GM10266 (cell line): ENCODE measurements around the gene PRAME.
"Not testable (repeated sequence)": the region's sequence is repeated elsewhere in the genome, so short reads cannot be mapped to it uniquely, and the experiment has no call there.

Source experiments
- DNase-seq: peaks from one replicate; pipeline ENCODE4 v3.0.0; 2012; ENCODE audit errors: extremely low spot score
- CTCF ChIP-seq: IDR thresholded peaks from 2 replicates; pipeline ENCODE4 v1.5.1; 2012; ENCODE audit warnings: mild to moderate bottlenecking, low read depth; ENCODE audit not compliant: control insufficient read depth, insufficient read depth; ENCODE audit errors: missing control alignments

Gene PRAME, protein sequence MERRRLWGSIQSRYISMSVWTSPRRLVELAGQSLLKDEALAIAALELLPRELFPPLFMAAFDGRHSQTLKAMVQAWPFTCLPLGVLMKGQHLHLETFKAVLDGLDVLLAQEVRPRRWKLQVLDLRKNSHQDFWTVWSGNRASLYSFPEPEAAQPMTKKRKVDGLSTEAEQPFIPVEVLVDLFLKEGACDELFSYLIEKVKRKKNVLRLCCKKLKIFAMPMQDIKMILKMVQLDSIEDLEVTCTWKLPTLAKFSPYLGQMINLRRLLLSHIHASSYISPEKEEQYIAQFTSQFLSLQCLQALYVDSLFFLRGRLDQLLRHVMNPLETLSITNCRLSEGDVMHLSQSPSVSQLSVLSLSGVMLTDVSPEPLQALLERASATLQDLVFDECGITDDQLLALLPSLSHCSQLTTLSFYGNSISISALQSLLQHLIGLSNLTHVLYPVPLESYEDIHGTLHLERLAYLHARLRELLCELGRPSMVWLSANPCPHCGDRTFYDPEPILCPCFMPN

GRCh38 chr22:22558972-22559603 lies at the start of gene PRAME:
TSS of gene PRAME (minus strand) at chr22:22559265. CDS start at chr22:22556832, 2,433 bp downstream.
- peak; percentile 89 for DNase-seq
- TF ChIP-seq CTCF, result peak; percentile 69

DNA sequence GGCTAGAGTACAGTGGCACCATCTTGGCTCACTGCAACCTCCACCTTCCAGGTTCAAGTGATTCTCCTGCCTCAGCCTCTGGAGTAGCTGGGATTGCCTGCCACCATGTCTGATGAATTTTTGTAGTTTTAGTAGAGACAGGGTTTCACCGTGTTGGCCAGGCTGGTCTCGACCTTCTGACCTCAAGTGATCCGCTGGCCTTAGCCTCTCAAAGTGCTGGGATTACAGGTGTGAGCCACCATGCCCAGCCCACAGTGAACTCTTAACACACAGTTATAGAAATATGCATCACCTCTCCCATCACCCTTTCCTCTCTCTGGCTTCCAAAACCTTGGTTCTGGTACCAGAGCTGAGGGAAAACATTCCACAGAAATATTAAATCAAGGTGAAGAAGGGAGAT lies 49.0 kb upstream of the PRAME start:
- DNase-seq, result not testable (repeated sequence)

GRCh38 chr22:22605074-22605404 lies 46.0 kb upstream of the PRAME start:
- TF ChIP-seq CTCF, result no peak
- no peak for DNase-seq

DNA sequence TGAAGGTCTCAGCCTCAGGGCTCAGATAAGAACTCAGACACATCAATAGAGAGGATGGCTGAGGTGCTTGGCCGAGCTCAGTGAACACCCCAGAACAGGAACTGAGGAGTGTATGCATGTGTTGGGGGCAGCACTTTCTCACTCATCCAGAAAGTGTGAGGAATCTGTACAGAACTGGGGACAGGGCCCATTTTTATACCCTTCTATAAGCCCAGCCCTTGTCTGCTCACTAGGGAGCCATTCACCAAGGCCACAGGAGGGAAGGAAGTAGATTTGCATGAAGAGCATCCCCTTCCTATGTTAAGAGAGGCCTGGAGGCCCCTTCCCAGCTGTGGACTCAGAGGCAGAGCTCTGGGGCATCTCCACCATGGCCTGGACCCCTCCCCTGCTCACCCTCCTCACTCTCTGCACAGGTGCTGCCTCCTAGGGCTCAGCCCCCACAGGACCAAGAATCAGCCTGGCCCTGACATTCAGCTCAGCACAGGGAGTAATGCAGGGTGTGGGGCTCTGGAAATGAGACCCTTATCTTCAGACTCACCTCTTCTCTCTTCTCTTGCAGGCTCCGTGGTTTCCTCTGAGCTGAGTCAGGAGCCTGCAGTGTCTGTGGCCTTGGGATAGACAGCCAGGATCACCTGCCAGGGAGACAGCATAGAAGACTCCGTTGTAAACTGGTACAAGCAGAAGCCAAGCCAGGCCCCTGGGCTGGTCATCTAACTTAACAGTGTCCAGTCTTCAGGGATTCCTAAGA lies 45.4 kb upstream of the PRAME start:
- no peak for TF ChIP-seq CTCF
- DNase-seq, result no peak

DNA sequence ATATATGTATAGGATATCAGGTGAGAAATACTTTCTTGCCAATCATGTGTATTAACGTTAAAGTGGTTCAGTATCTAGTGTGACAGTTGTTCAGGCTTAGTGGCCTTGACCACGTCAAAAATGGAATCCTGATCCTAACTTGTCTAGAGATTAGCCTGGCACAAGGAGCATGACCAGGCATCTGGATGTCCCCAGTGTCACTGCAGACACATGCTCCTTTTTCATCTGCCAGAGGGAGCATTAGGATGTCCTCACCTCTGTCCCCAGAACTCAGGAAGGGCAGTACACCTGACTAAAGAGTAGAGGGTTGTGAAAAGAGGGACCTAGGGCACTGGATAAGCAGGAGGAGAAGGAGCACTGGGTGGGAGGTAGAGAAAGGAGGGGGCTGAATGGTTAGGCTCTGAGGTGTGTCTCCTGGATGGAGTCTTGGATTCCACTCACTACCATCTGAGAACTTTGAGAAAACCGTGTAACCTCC lies 44.4 kb upstream of the PRAME start:
- TF ChIP-seq CTCF, result no peak

DNA sequence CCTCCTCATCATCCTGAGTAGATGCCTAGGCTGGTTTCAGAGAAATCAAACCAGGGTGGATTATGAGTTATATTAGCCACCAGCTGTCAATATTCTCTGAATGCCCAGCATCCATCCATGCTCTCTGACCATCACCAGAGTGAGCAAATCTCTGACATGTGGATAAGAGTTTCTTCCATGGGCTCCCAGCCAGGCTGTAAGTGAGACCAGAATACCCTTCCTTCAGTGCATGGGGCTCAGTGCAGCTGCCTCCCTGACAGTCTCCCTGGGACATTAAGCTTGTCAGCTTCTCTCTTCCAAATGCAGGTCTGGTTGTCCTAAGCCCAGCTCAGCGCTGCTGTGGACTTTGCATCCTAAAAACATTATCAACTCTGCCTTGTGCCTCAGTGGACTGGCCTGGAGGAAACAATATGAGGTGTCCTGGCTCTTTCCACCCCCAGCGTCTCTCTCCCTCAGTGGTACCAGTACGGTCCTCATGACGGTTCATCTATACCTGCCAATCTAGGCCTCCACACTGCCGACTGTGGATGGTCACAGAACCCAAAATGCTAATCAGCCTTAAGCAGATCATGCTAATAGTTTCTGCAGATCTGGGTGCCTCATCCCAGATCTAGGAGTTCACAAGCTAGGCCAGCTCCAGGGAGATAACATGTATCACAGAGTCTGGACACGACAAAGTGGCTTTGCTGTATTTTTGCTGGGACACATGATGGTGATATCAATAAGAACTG lies 41.6 kb upstream of the PRAME start:
- TF ChIP-seq CTCF, result no peak
- DNase-seq, result no peak

More for the DNA sequence above, 44.4 kb upstream of the PRAME start:
- no peak for DNase-seq

DNA sequence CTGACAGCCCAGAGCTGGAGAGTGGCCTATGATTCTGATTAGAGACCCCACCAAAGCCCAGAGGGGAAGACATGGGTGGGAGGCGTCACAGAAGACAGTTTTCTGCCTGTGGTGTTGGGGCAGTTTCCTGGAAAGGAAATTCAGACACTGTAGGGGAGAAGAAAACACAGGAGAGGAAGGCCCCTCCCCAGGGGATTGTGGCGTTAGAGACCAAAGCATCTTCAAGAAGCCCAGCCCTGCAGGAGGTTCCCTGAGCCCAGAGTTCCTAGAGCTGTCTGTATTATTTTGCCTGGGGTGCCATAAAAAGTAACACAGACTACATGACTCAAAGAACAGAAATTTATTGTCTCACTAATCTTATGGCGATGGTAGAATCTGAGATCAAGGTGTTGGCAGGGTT lies 40.2 kb upstream of the PRAME start:
- no peak for TF ChIP-seq CTCF
- DNase-seq, result no peak
